AG09319 (cell line): ENCODE data around the gene ANKRD12.
"Not testable (repeated sequence)": the region's sequence is repeated elsewhere in the genome, so short reads cannot be mapped to it uniquely, and the experiment has no call there.

Source experiments
- DNase-seq: peaks from one replicate; pipeline ENCODE4 v3.0.0-alpha.2; 2010; ENCODE audit warnings: low read depth; ENCODE audit errors: extremely low read depth
- CTCF ChIP-seq: IDR thresholded peaks from 2 replicates; pipeline ENCODE4 v1.5.1; 2011; ENCODE audit warnings: low read depth, mild to moderate bottlenecking, inconsistent platforms, low read length, moderate library complexity

The ANKRD12 gene

GRCh38 chr18:9160014-9160413 lies 23.4 kb downstream of the ANKRD12 start:
- no peak for DNase-seq
- TF ChIP-seq CTCF: no peak

DNA sequence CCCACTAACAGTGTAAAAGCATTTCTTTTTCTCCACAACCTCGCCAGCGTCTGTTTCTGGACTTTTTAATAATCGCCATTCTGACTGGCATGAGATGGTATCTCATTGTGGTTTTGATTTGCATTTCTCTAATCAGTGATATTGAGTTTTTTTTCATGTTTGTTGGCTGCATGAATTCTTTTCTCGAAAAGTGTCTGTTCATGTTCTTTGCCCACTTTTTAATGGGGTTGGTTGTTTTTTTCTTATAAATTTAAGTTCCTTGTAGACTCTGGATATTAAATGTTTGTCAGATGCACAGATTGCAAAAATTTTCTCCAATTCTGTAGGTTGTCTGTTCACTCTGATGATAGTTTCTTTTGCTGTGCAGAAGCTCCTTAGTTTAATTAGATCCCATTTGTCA lies 26.1 kb downstream of the ANKRD12 start:
- DNase-seq: not testable (repeated sequence)

- DNase-seq: not testable (repeated sequence)
These were observed 27.6 kb downstream of the ANKRD12 start for GRCh38 chr18:9164149-9164548.

- DNase-seq: not testable (repeated sequence)
These were observed 29.3 kb downstream of the ANKRD12 start for GRCh38 chr18:9165883-9166282.

DNA sequence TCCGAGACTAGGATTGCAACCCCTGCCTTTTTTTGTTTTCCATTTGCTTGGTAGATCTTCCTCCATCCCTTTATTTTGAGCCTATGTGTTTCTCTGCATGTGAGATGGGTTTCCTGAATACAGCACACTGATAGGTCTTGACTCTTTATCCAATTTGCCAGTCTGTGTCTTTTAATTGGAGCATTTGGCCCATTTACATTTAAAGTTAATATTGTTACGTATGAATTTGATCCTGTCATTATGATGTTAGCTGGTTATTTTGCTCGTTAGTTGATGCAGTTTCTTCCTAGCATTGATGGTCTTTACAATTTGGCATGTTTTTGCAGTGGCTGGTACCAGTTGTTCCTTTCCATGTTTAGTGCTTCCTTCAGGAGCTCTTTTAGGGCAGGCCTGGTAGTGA lies 32.9 kb downstream of the ANKRD12 start:
- not testable (repeated sequence) for DNase-seq

- not testable (repeated sequence) for DNase-seq
These were observed 35.3 kb downstream of the ANKRD12 start for GRCh38 chr18:9171919-9172318.

- no peak for TF ChIP-seq CTCF
- no peak for DNase-seq
These were observed 36.0 kb downstream of the ANKRD12 start for GRCh38 chr18:9172506-9173127.

DNA sequence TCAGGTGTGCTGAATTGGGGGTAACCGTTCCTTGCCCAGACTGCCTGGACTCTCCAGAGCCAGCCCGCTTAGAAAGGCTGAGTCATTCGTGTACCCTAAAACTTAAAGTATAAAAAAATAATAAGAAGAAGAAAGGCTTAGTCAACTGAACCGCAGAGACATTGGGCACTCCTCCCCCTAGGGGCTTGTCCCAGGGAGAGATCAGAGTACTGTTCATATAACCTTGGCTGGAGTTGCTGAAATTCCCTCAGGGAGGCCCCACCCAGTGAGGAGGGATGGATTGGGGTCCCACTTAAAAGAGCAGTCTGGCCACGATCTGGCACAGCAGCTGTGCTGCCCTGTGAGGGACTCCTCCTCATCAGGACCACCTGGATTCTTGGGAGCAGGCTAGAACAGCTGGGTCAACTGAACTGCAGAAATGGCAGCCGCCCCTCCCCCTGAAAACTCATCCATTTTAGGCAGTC lies 37.2 kb downstream of the ANKRD12 start:
- no peak for TF ChIP-seq CTCF
- no peak for DNase-seq

- TF ChIP-seq CTCF: no peak
- DNase-seq: no peak
These were observed 37.7 kb downstream of the ANKRD12 start for GRCh38 chr18:9174302-9174701.

DNA sequence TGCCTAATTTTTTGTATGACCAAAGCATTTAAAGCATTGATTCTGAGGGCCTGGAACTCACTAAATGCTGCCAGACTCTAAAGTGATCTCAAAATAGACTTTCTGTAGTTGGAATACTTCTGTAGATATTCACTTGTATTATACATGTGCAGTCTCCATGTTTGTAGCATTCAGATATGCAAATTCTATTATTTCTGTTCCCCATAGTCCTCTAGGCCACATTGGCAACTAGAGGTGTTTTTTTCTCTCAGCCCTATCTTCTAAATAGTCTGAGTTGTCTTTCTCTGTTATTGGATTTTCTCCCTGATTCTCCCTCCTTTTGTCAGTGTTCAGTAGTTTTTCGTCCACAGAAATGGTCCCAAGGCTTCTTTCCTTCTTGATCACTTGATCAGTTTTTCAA lies 38.5 kb downstream of the ANKRD12 start:
- no peak for DNase-seq
- TF ChIP-seq CTCF: no peak
